Pancreas (tissue), 10 donors: ENCODE data around the gene RCSD1. TPM values are rescaled to one million over a fixed set of nuclear protein-coding genes. Genes with fewer than 3 reads are reported as not detected.
A peak's percentile ranks its signal among the peaks of the same experiment; 100 is the strongest.
"Not testable (repeated sequence)": the region's sequence is repeated elsewhere in the genome, so short reads cannot be mapped to it uniquely, and the experiment has no call there.

Source experiments
- ATAC-seq, 4 donors: fragments of 200-7000 bp; cut with Tn5 transposase; one replicate each; pipeline versions ENCODE4 v1.8.0 to v1.9.1; 2020; ENCODE audit warnings: mild to moderate bottlenecking in 4 of 4, moderate library complexity in 4 of 4
- DNase-seq, 6 donors: peaks; one replicate each; pipeline ENCODE4 v3.0.0-alpha.2; 2020
- FAIRE-seq: peaks from 2 replicates; lab custom pipeline; 2012; peaks lifted over from hg19 to GRCh38; lab: Jason Lieb, UNC
- H3K27ac ChIP-seq, 4 donors: fragments of 200-600 bp; sonication (generic); 1 replicate in 3 of 4; 2 replicates in 1 of 4; pipeline versions ENCODE4 v1.5.0 to v1.8.0; 2020
- H3K27me3 ChIP-seq, 4 donors: fragments of 200-600 bp; one replicate each; pipeline ENCODE4 v1.8.0; 2021
- H3K36me3 ChIP-seq, 3 donors: fragments of 200-600 bp; sonication (generic) in 1 of 3; one replicate each; pipeline versions ENCODE4 v1.5.0 to v1.8.0; 2020 to 2021
- H3K4me1 ChIP-seq, 3 donors: fragments of 200-600 bp; one replicate each; pipeline ENCODE4 v1.8.0; 2021
- H3K4me3 ChIP-seq, 4 donors: fragments of 200-600 bp; sonication (generic) in 2 of 4; one replicate each; pipeline versions ENCODE4 v1.5.0 to v1.8.0; 2020 to 2021
- H3K9me3 ChIP-seq, 4 donors: fragments of 200-600 bp; one replicate each; pipeline ENCODE4 v1.8.0; 2021
- CTCF ChIP-seq, 4 donors: fragments of 200-600 bp; sonication (generic) in 3 of 4; IDR thresholded peaks; one replicate each; pipeline versions ENCODE4 v1.5.0 to v1.8.0; 2021; ENCODE audit warnings: antibody characterized with exemption in 4 of 4
- WGBS, 2 donors: extraction: QIAGEN DNeasy Blood & Tissue Kit; methylation state at CpG; one replicate each; pipeline ENCODE4 v1.1.7; 2013; 5-methylcytosine and 5-hydroxymethylcytosine counted together
- intact Hi-C, 3 donors: fragments of 100-400 bp; cut with DNase I; formaldehyde crosslinking; loops; one replicate each; pipeline versions ENCODE4 v1.11.1 to v1.14.2; 2022
- polyA plus RNA-seq, 2 donors: library from polyadenylated mRNA; stranded (reverse); fragments of 200-250 nt; gene quantifications; one replicate each; pipeline ENCODE4 v1.2.3, GENCODE V29; 2013
- total RNA-seq, 6 donors: library from RNA; stranded (reverse); fragmentation: NEBNext Ultra II Directional in 4 of 6; extraction: Animal tissue kit (Norgen Biotek cat#: 25700) in 4 of 6; gene quantifications; one replicate each; pipeline versions ENCODE4 v1.2.1 to v1.2.4, GENCODE V29; 2021 to 2023
- donor health status: healthy with polysubstance abuse.
- donor health status: DM: no; HTN: no; CAD: no; lungs with moderate emphysema.
- donor health status: DM: no; HTN: no; CAD: no.
- donor health status: control.
- donor health status: control.
- donor health status: Bipolar disorder and iron deficiency.
- donor health status: DM: yes; HTN: yes; CAD: no.
- donor health status: DM: no; HTN: no; CAD: no.
- donor health status: DM: no; HTN: no; CAD: no.
- donor health status: DM: yes; HTN: yes; CAD: no.

The RCSD1 gene
- total and polyA plus RNA-seq, 8 donors: 0.59 to 6.7 (median 1.6) TPM

- Histone ChIP-seq H3K9me3 (no peaks in the 10 kb centered on the region), H3K4me1 (peaks cover 0 to 14% (median 11%) of the 10 kb centered on the region in 3 donors), H3K27ac (no peak overlapping the region), H3K27me3 (no peaks in the 10 kb centered on the region), H3K36me3 (no peaks in the 10 kb centered on the region), H3K4me3 (no peak overlapping the region)
- WGBS, 2 donors: 84 to 90% methylated on average over 7 of the region's 7 CpGs
- no peak for FAIRE-seq
- DNase-seq: no peak
- TF ChIP-seq CTCF (IDR thresholded peaks at IDR 0.05): no peak
- ATAC-seq: no peak
- intact Hi-C loops: no loop called here
Measured at GRCh38 chr1:167718914-167719691, 89.1 kb downstream of the RCSD1 start.

- H3K9me3 ChIP-seq, FAIRE-seq, ATAC-seq, H3K27ac ChIP-seq, H3K4me3 ChIP-seq, H3K27me3 ChIP-seq, DNase-seq, H3K36me3 ChIP-seq: not testable (repeated sequence)
- WGBS, 2 donors: 87% methylated on average over 25 of the region's 25 CpGs
- peaks cover 0 to 17% (median 14%) of the 10 kb centered on the region in 3 donors for H3K4me1 ChIP-seq
- intact Hi-C loops: loop anchor here in 1 of 3 donors (10.0 kb wide), 1 partner anchor 85 kb away; no protein-coding TSS in a partner anchor
Measured at GRCh38 chr1:167719715-167720421, 89.8 kb downstream of the RCSD1 start.

GRCh38 chr1:167720965-167721616 lies 91.1 kb downstream of the RCSD1 start:
- Histone ChIP-seq H3K27me3 (no peaks in the 10 kb centered on the region), H3K4me1 (peaks cover 0 to 17% (median 14%) of the 10 kb centered on the region in 3 donors), H3K4me3 (peak overlapping the region; percentile 88 to 97 (median 92)), H3K27ac (peak overlapping the region; percentile 74 to 88 (median 82)), H3K36me3 (no peaks in the 10 kb centered on the region), H3K9me3 (no peaks in the 10 kb centered on the region)
- WGBS, 2 donors: 9 to 11% methylated on average over 13 of the region's 13 CpGs
- TF ChIP-seq CTCF (IDR thresholded peaks at IDR 0.05): no peak
- FAIRE-seq (no peak), DNase-seq (peak in 2 of 6 donors; percentile 28 to 36), ATAC-seq (peak in 3 of 4 donors; percentile 36 to 59 (median 59))
- intact Hi-C loops: loop anchor here in 1 of 3 donors (10.0 kb wide), 1 partner anchor 84 kb away; no protein-coding TSS in a partner anchor

GRCh38 chr1:167721617-167722151 lies 91.7 kb downstream of the RCSD1 start, which contains the start of gene MPZL1:
Gene MPZL1, plus strand, starts transcription at chr1:167721982. Its CDS starts 170 bp downstream, at chr1:167722152.
- no peaks in the 10 kb centered on the region for H3K9me3 ChIP-seq
- peaks cover 0 to 17% (median 14%) of the 10 kb centered on the region in 3 donors for H3K4me1 ChIP-seq
- DNase-seq: peak; percentile 92 to 98 (median 96)
- no peak for FAIRE-seq
- no peaks in the 10 kb centered on the region for H3K36me3 ChIP-seq
- peak within 1 kb of the TSS; percentile 74 to 88 (median 82) for H3K27ac ChIP-seq
- ATAC-seq: peak; percentile 96 to 99 (median 98)
- H3K4me3 ChIP-seq: peak within 1 kb of the TSS; percentile 88 to 97 (median 92)
- 0% methylated on average over 52 of the region's 52 CpGs for WGBS, 2 donors
- intact Hi-C loops: loop anchor here in 1 of 3 donors (10.0 kb wide), 1 partner anchor 83 kb away; no protein-coding TSS in a partner anchor
- H3K27me3 ChIP-seq: no peaks in the 10 kb centered on the region
- no peak for TF ChIP-seq CTCF (IDR thresholded peaks at IDR 0.05)
